ENCODE data around the gene PGM3. TPM values are rescaled to one million over a fixed set of nuclear protein-coding genes. Genes with fewer than 3 reads are reported as not detected.

Gene PGM3
- polyA plus RNA-seq, 1 of the 3 experiments (the other 2 are of a cell fraction), result 24.2 TPM

DNA sequence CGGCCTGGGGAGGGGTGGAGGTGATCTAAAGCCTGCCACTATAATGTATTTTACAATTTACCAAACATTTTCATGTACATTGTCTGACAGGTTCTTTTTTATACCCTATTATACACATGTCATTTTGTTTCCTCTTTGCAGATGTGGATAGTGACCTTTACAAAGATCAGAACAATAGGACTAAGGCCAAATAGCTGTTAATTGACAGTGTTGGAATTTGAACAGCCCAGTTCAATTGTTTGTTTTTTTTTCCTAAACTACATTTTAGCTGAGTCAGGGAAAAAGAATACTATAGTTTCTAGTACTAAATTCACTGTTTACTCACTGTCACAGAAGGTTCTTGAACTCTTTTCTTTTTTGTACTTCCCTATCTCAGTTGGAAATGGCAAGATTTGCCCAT, 40.2 kb downstream of the PGM3 start:
- TF ChIP-seq USF1 (IDR thresholded peaks at IDR 0.05; ENCODE audit: borderline replicate concordance, low read depth) (no peak), RCOR1 (IDR thresholded peaks at IDR 0.05; ENCODE audit: low read length) (no peak), IRF3 (IDR thresholded peaks at IDR 0.05; ENCODE audit: low read depth, low read length) (no peak)
- ChIA-PET POLR2A (no interaction called here), CTCF (interaction anchor here (0.6 to 0.8 kb wide), 2 partner anchors 62 to 86 kb away, joined by 3 read pairs; no protein-coding TSS in a partner anchor)
- Histone ChIP-seq H3K4me1 (ENCODE audit: control insufficient read depth in 1 of 2, insufficient read depth in 2 of 2, low read depth in 1 of 2, low read length in 1 of 2) (peaks cover 0 to 2% of the 10 kb centered on the region in 2 experiments; a peak in 1 of 4 replicates), H3K9me3 (no peaks in the 10 kb centered on the region), H3K27ac (ENCODE audit: low read depth in 2 of 2, low read length in 1 of 2) (no peak overlapping the region), H3K9ac (no peak overlapping the region), H3K36me3 (replicated peaks in 1 of 2; ENCODE audit: control insufficient read depth in 1 of 2, insufficient read depth in 2 of 2, low read length in 1 of 2) (peaks cover 5 to 42% of the 10 kb centered on the region in 2 experiments), H3K4me3 (ENCODE audit: low read depth in 2 of 2, low read length in 1 of 2) (no peak overlapping the region), H4K20me1 (ENCODE audit: insufficient read depth) (no peaks in the 10 kb centered on the region), H2AFZ (ENCODE audit: low read depth) (no peak overlapping the region), H3K27me3 (ENCODE audit: insufficient read depth) (no peaks in the 10 kb centered on the region), H3K4me2 (no peak overlapping the region), H3K9me2 (no peaks in the 10 kb centered on the region), H3F3A (replicated peaks; ENCODE audit: insufficient read depth) (no peaks in the 10 kb centered on the region), H3K79me2 (ENCODE audit: insufficient read depth) (no peaks in the 10 kb centered on the region)
- no peak for DNase-seq
- WGBS (ENCODE audit: low lambda C conversion rate), result 90% methylated on average over 1 of the region's 1 CpG

GRCh38 chr6:83151114-83151513, 42.0 kb downstream of the PGM3 start:
- Histone ChIP-seq H3K4me2 (no peak overlapping the region), H3K4me1 (ENCODE audit: control insufficient read depth in 1 of 2, insufficient read depth in 2 of 2, low read depth in 1 of 2, low read length in 1 of 2) (peaks cover 0 to 2% of the 10 kb centered on the region in 2 experiments; a peak in 1 of 4 replicates), H3K9me3 (no peaks in the 10 kb centered on the region), H3F3A (replicated peaks; ENCODE audit: insufficient read depth) (no peaks in the 10 kb centered on the region), H2AFZ (ENCODE audit: low read depth) (no peak overlapping the region), H3K4me3 (ENCODE audit: low read depth in 2 of 2, low read length in 1 of 2) (no peak overlapping the region), H3K36me3 (replicated peaks in 1 of 2; ENCODE audit: control insufficient read depth in 1 of 2, insufficient read depth in 2 of 2, low read length in 1 of 2) (peaks cover 15 to 45% of the 10 kb centered on the region in 2 experiments), H3K27me3 (ENCODE audit: insufficient read depth) (no peaks in the 10 kb centered on the region), H3K79me2 (ENCODE audit: insufficient read depth) (no peaks in the 10 kb centered on the region), H3K9me2 (no peaks in the 10 kb centered on the region), H4K20me1 (ENCODE audit: insufficient read depth) (no peaks in the 10 kb centered on the region), H3K9ac (no peak overlapping the region), H3K27ac (ENCODE audit: low read depth in 2 of 2, low read length in 1 of 2) (no peak overlapping the region)
- no peak for DNase-seq
- CTCF ChIA-PET, result no interaction called here
- WGBS (ENCODE audit: low lambda C conversion rate), result 97% methylated on average over 2 of the region's 2 CpGs
- POLR2A ChIA-PET, result no interaction called here
- TF ChIP-seq EZH2phosphoT487 (IDR thresholded peaks at IDR 0.05; ENCODE audit: borderline replicate concordance, low read depth), result no peak

GRCh38 chr6:83138758-83139157, 54.3 kb downstream of the PGM3 start:
- no peaks in the 10 kb centered on the region for H4K20me1 ChIP-seq (ENCODE audit: insufficient read depth)
- CTCF ChIA-PET, result no interaction called here

More at GRCh38 chr6:83138758-83139157, 54.3 kb downstream of the PGM3 start:
- H3K4me2 ChIP-seq, result no peak overlapping the region
- H3F3A ChIP-seq (replicated peaks; ENCODE audit: insufficient read depth), result no peaks in the 10 kb centered on the region
- DNase-seq, result no peak
- H3K79me2 ChIP-seq (ENCODE audit: insufficient read depth), result no peaks in the 10 kb centered on the region
- no peak overlapping the region for H3K27ac ChIP-seq (ENCODE audit: low read depth in 2 of 2, low read length in 1 of 2)
- POLR2A ChIA-PET, result no interaction called here
- H2AFZ ChIP-seq (ENCODE audit: low read depth), result no peak overlapping the region
- peaks cover 35 to 50% of the 10 kb centered on the region in 2 experiments for H3K36me3 ChIP-seq (replicated peaks in 1 of 2; ENCODE audit: control insufficient read depth in 1 of 2, insufficient read depth in 2 of 2, low read length in 1 of 2)
- H3K9me3 ChIP-seq, result no peaks in the 10 kb centered on the region
- H3K4me3 ChIP-seq (ENCODE audit: low read depth in 2 of 2, low read length in 1 of 2), result no peak overlapping the region
- no peak overlapping the region for H3K9ac ChIP-seq
- TF ChIP-seq RXRA (IDR thresholded peaks at IDR 0.05; ENCODE audit: borderline replicate concordance, low read depth) (no peak), RCOR1 (IDR thresholded peaks at IDR 0.05; ENCODE audit: low read length) (no peak)
- H3K4me1 ChIP-seq (ENCODE audit: control insufficient read depth in 1 of 2, insufficient read depth in 2 of 2, low read depth in 1 of 2, low read length in 1 of 2), result no peaks in the 10 kb centered on the region; a peak in 1 of 4 replicates
- no peaks in the 10 kb centered on the region for H3K9me2 ChIP-seq
- WGBS (ENCODE audit: low lambda C conversion rate), result 79% methylated on average over 3 of the region's 3 CpGs
- no peaks in the 10 kb centered on the region for H3K27me3 ChIP-seq (ENCODE audit: insufficient read depth)
